ENCODE results near the gene TRAF4. TPM values are rescaled to one million over a fixed set of nuclear protein-coding genes. Genes with fewer than 3 reads are reported as not detected.
"Not testable (repeated sequence)": the region's sequence is repeated elsewhere in the genome, so short reads cannot be mapped to it uniquely, and the experiment has no call there.

Gene TRAF4
- total RNA-seq, 1 donor from 2014 or later, result 173 TPM

GRCh38 chr17:28777178-28777577 lies 33.4 kb downstream of the TRAF4 start:
- DNase-seq (ENCODE audit: low read depth), result no peak

GRCh38 chr17:28779601-28780000 lies 35.8 kb downstream of the TRAF4 start:
- DNase-seq (ENCODE audit: low read depth), result not testable (repeated sequence)

GRCh38 chr17:28783161-28783560 lies 39.4 kb downstream of the TRAF4 start:
- DNase-seq (ENCODE audit: low read depth), result no peak

- DNase-seq (ENCODE audit: low read depth), result no peak
These were observed 44.3 kb downstream of the TRAF4 start for GRCh38 chr17:28788100-28788499.

- DNase-seq (ENCODE audit: low read depth), result no peak
These were observed 49.3 kb downstream of the TRAF4 start for GRCh38 chr17:28792877-28793661.

- not testable (repeated sequence) for DNase-seq (ENCODE audit: low read depth)
These were observed 51.1 kb downstream of the TRAF4 start for GRCh38 chr17:28794846-28795441.

- no peak for DNase-seq (ENCODE audit: low read depth)
These were observed 52.3 kb downstream of the TRAF4 start for GRCh38 chr17:28796062-28796461.

Other genes with a start within 250 kb of the TRAF4 start
- not detected in 2 replicates for gene FOXN1, start 237.7 kb upstream of the TRAF4 start, total RNA-seq
- gene UNC119, start 191.4 kb upstream of the TRAF4 start, total RNA-seq, result 74.8 and 222 TPM in 2 replicates
- gene PIGS, start 172.5 kb upstream of the TRAF4 start, total RNA-seq, result 162 and 204 TPM in 2 replicates
- gene ALDOC, start 167.1 kb upstream of the TRAF4 start, total RNA-seq, result 22.5 and 25.9 TPM in 2 replicates
- gene SPAG5, start 145.0 kb upstream of the TRAF4 start, total RNA-seq, result 2.2 and 4.3 TPM in 2 replicates
- 12.2 and 14.6 TPM in 2 replicates for gene RSKR, start 129.8 kb upstream of the TRAF4 start, total RNA-seq
- gene BLTP2, start 98.9 kb upstream of the TRAF4 start, total RNA-seq, result 144 and 157 TPM in 2 replicates
- gene SDF2, start 82.1 kb upstream of the TRAF4 start, total RNA-seq, result 36.3 and 39.7 TPM in 2 replicates
- 37.5 and 38.3 TPM in 2 replicates for gene SUPT6H, start 81.8 kb upstream of the TRAF4 start, total RNA-seq
- 1.0 and 1.6 TPM in 2 replicates for gene PROCA1, start 32.1 kb upstream of the TRAF4 start, total RNA-seq
- 162 and 198 TPM in 2 replicates for gene RAB34, start 26.1 kb upstream of the TRAF4 start, total RNA-seq
- 261 and 384 TPM in 2 replicates for gene RPL23A, start 24.0 kb upstream of the TRAF4 start, total RNA-seq
- 11.1 and 22.3 TPM in 2 replicates for gene TLCD1, start 17.8 kb upstream of the TRAF4 start, total RNA-seq
- 5.5 and 6.0 TPM in 2 replicates for gene NEK8, start 15.2 kb upstream of the TRAF4 start, total RNA-seq
- 12.7 and 13.3 TPM in 2 replicates for gene FAM222B, start 98.8 kb downstream of the TRAF4 start, total RNA-seq
- gene ERAL1, start 111.0 kb downstream of the TRAF4 start, total RNA-seq, result 35.2 and 43.7 TPM in 2 replicates
- gene FLOT2, start 153.7 kb downstream of the TRAF4 start, total RNA-seq, result 30.1 and 36.4 TPM in 2 replicates
- gene DHRS13, start 159.1 kb downstream of the TRAF4 start, total RNA-seq, result 3.3 and 5.3 TPM in 2 replicates
- 18.5 and 21.4 TPM in 2 replicates for gene PHF12, start 207.5 kb downstream of the TRAF4 start, total RNA-seq